Measurements from ENCODE around the gene ABLIM3.
"Not testable (repeated sequence)": the region's sequence is repeated elsewhere in the genome, so short reads cannot be mapped to it uniquely, and the experiment has no call there.

ABLIM3 gene

DNA sequence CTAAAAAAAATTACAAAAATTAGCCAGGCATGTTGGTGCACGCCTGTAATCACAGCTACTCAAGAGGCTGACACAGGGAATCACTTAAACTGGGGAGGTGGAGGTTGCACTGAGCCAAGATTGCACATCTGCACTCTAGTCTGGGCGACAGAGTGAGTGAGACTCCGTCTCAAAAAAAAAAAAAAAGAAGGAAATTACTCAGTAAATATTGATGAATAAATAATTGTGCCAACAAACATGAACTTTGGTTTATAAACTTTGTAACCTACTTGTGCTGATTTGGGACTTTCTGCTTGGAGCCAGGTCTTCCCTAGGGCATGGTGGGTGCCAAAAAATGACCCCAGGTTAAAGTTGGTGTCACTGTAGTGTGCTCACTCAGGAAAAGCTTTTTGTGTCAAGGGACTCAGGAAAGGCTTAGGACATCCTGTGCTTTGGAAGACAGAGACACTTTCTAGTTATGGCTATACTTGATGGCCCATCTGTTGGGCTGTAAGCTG lies 19.0 kb downstream of the ABLIM3 start:
- no peak for DNase-seq

DNA sequence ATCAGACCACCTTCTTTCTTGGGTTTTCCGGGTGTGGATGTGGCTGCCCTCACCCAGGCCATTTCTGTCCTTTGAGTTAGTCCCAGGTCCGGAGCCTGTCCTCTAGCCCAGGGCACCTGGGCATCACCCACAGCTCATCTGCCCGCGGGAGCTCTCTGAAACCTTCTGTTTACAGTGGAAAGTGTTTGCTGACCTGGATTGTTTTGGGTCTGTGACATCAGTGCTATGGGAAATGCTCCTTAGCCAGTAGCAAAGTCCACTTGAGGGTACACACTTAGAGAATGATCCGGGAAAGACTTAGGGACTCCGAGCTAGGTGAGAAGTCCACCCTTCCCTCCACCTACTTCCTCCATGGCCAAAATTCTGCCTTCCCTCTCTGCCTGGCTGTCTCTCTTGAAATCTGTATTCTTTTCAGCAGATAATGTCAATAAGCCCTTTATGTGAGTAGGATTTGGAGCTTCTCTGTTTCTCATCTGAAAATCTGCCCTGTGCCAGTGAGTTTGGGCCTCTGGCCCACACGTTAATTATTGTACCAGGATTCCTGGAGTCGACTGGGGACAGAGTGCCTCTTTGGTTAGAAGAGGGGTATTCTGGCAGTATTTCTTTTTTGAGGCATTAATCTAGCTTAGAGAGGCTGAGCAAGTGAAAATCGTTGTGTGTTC lies 19.9 kb downstream of the ABLIM3 start:
- no peak for DNase-seq

DNA sequence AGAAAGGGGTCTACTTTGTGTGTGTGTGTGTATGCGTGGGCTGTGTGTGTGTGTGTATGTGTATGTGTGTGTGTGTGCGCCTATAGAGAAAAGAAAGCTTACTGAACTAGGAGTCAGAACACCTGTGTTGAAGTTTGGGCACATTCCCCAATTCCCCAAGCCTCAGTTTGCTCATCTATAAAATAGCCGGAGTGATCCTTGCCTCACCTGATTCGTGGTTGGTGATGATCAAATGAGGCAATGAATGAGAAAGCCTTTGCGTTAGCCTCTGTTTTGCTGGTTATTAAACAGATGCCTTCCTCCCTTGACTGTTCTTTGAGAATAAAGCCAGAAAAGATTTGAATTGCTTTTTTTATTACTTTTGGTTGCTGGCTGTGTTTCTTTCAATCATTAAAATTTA lies 20.6 kb downstream of the ABLIM3 start:
- DNase-seq: no peak

DNA sequence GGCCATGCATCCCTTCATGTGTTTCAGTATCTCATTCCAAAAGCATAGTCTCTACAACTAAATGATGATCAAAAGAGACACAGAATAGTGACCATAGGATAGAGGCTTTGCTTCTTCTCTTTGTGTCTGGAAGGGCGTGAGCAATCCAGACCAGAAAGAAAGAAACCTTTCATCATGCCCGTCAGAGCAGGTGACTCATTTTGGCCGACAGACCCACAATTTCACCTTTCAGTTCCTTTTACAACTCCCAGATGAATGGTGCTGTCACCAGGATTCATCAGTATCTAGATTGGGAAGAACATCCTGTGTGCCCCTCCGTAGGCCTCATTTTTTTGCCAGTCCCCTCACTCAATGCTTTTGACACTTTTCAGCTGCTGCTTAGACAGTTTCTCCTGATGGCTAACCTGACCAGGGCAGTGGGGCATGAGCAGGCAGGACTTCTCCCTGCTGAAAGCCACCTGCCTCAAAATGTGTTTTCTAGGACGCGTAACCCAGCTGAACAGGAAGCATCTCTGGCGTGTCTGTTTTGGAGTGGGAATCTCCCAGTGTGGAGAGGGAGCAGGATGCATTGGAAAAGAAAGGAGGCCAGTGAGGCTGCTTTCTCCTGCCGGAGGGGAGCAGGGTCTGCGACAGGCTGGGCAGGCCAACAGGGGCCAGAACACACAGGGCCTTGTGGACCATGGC lies 21.2 kb downstream of the ABLIM3 start:
- no peak for DNase-seq

DNA sequence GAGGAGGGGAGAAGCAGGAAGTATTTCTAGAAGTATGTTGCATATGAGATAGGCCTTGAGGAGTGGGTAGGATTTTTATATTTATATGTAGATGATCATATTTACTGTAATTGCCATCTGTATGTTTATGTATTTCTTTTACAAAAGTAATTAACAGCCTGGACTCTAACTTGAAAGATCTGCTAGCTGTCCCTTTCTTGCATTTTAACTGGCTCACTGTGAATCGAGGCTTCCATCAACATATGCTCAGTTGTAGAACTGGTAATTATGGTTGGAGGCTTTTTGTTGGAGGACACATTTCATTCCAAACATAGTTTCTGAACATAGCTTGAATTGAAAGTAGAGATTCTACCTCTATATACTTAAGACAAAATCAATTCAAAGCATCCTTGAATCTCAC lies 23.4 kb downstream of the ABLIM3 start:
- DNase-seq: no peak

DNA sequence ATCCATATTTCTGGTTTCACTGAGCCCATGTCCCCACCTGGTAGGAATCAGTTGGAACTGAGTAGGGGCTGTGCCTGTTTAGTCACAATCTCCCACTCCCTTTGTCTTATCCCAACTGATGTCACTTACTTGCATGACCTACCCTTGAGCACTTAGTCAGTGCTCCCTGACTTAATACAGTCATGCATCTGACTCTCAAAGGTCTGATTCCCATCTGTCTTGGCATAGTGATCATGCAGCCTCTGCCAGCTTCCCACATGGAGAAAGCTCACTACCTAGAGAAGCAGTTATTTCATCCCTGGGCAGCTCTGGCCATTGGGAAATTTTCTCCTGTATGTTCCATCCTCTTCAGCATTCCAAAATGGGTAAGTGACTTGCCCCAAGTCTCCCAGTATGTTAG lies 24.8 kb downstream of the ABLIM3 start:
- no peak for DNase-seq

DNA sequence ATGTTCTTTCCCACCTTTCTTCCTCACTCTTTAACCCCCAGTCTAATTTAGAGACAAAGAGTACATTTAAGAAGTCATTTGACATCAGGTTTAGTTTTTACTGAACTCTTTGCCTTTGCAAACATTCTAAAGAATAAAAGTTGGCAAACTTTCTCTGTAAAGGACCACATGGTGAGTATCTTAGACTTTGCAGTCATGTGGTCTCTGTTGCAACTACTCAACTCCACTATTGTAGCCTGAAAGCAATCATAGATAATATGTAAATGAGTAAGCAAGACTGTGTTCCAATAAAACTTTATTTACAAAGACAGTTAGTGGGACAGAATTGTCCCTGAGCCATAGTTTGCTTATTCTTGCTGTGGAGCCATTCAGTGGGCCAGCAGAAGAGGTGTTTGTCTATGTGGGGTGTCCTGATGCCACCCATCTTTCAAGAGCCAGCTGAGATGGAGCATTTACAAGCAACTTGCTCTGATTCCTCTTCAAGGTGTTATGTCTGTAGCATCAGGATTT lies 25.4 kb downstream of the ABLIM3 start:
- no peak for DNase-seq

DNA sequence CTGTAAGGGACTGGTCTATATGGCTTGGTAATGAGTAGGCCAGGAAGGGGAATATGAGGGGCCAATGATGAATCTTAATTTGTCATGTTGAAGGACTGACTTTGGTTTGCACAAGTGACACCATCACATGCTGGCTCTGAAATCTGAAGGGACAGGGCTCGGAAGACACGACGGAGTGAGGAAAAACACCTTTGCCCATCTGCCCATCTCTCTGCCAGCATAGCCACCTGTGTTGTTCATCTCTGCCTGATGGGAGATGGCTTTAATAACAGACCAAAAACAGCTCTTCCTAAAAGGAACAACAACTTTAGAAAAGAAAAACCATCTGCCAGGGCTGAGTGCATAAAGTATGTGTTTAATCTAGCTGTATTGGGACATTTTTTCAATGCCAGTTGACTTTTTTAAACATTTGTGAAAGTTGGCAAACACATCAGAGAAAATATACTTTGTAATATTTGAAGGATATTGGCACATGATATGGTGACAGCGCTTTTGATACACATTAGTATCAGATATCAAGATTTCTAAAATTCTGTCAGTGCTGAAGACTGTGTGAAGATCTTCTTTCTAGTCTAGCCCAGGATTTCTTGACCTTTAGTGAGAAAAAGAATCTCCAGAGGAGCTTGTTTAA lies 27.1 kb downstream of the ABLIM3 start:
- DNase-seq: no peak

DNA sequence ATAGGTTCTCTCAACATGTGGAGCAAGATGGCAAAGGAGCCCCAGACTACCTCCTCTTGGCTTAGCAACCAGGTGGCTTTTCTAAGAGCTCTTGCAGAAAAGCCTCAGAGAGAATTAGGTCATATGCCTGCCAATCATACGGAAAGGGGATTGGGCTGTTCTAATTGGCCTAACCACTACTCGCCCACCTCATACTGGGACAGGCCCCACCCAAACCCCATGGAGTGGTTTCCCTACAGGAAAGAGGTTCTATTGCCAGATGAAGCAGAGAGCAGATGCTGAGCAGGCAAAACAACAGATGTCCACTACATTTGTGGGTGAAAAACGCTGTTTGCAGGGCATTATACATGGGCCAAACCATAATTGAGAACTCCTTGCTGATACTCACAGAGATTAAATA lies 29.0 kb downstream of the ABLIM3 start:
- no peak for DNase-seq

DNA sequence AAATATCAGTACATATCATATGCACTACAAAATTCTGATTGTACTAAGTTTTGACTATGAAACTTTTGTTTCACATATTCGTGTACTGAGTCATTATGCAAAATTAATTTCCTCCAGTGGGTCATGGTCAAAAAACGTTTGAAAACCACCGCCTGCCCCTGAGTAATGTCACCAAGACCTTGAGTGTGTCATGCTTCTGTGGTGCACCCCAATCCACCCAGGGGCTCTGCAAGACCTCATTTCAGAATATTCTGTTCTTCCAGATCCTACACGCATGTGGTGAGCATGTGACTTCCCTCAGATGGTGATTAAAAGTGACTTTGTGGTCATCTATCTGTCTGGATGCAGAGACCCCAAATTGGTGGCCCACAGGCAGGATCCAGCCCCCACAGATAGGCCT lies 31.0 kb downstream of the ABLIM3 start:
- peak; percentile 7 to 29 for DNase-seq

DNA sequence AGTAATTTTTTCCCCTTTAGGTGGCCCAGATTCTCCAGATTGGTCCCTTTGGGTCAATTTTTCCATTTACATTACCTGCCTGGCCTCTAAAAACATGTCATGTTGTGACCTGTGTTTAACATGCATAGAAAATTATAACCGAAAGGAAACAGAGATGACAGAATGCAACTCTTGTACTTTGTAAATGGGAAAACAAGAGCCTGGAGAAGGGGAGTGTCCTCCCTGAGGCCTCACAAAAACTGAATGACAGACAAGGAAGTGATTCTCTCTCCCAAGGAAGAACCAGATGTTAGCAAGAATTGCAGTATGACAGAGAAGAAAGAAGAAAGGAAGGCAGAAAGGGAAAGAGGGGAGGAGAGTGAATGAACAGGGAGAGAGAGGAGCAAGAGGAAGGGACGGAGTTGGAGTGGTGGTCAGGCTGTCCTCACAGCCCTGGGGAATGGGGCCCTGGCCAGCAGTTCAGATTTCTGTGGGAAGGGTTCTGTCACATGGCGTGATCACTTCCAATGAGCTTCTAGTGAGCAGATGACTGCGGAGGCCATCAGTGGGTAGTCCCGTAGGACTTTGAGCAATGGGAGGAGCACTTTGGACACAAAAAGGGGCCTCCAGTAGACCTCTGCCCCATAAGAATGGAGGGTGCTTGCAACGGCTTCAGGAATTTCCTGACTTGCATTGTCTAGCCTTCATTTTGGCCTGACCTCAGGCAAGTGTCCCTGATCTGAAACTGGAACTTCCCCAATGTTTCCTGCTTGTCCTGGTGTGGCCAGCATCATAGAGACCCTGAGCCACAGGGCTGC lies 31.6 kb downstream of the ABLIM3 start:
- no peak for DNase-seq

DNA sequence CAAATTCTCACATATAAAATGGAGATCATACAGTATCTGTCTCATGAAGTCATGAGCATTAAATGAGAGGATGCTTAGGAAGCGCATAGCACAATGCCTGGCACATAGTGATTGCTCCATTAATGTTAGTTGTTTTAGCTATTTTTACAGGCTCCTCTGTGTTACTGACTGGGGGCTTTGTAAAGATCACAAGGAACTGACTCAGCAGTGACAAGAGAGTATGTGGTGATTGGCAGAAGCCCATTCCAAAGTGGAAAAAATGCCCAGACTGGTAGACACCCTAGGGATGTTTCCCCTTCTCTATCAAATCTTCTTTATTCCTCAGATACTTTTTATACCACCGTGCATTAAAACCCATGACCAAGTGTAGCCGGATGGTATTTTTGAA lies 33.5 kb downstream of the ABLIM3 start:
- no peak for DNase-seq

DNA sequence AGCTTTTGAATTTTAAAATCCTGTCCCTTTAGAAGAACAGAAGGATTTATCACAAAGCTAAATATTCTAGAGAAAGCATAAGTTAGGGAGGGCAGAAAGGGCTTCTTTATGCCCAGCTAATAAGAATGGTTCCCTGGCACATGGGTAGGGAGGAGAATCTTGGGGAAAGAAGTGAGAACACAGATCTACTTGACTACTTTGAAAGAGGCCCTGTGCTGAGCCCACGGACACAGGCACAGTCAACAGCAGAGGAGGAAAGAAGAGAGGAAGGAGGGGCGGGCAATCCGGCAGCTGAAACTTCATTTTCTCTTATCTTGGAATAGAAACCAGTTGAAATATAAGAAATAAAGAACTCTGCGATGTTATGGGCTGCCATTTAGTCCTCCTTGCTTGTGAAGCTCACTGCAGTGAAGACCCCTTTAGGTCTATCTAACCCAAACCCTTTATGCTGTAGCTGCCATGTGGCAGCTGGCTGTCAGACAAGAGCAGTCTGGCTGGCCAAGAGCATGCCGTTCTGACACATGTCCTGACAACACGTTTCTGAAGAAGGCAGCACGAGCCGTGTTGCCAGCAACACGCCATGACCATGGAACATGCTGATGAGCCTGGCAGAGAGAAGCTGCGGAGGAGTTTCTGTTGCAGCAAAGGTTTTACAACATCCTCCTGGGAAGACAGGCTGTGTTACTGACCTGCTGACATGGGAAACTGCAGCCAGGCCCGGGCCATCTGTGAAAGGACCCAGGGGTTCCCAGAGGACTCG lies 34.2 kb downstream of the ABLIM3 start:
- no peak for DNase-seq

DNA sequence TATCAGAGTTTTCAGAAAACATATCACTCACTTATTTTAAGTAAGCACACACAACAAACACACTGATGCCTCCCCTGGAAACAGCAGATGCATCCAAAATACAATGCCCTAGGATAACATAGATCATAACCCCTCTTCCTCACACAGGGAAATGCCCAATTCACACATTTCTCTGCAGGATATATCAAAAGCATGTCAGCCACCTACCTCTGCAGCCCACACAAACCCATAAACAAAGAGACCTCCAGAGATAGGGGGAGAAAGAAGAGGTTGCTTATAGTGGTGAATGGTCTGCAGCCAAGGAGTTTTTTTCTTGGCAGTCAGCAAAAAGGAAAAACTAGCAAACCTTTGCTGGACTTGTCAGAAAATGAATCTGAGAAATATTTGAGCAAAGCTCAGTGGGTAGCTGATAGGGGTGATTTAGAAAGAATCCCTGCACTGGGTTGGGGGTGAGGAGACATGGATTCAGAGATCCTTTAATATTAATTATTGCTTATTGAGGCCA lies 36.1 kb downstream of the ABLIM3 start:
- no peak for DNase-seq

DNA sequence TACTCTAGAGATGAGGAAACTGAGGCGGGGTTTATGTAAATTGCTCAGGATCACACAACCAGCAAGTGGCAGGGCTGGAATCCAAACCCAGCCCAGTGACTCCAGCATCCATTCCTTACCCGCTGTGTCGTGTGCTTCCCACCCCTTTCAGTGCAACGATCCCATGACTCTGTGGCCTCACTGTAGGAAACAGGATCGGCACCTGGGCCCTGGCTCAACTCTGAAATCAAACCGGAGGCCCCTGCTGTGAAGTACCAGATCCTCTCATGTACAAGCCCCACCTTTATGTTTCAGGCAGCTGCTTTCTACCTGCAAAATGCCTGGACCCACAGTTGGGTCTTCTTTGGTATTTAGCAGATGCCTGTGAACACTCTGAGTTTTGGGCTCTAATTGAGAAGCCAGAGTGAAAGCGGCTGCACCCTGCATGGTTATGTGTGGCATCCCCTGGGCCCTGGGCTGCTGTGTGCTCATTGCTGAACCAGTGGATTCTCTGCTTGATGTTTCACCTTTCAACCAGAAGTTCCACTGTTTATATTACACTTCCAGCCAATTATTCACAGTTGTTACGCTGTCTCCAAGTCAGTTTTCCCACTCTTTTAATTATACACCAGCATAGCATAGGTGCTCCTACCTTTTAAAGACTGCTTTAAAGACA lies 36.7 kb downstream of the ABLIM3 start:
- DNase-seq: no peak

DNA sequence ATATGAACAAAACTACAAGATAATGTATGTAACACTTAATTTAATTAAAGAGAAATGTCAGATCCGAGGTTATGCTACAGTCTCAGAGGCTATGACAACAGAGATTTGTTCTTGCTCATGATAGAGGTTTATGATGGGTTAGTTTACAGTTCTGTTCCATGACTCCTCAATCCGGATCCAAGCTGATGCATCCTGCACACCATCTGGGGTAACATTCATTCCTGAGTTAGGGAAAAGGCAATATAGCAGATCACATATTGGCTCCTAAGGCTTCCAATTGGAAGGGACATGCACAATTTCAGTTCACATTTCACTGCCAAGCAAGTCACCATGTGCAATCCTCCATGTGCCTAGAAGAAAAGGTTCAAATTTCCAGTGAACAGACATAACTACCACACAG lies 40.4 kb downstream of the ABLIM3 start:
- no peak for DNase-seq

DNA sequence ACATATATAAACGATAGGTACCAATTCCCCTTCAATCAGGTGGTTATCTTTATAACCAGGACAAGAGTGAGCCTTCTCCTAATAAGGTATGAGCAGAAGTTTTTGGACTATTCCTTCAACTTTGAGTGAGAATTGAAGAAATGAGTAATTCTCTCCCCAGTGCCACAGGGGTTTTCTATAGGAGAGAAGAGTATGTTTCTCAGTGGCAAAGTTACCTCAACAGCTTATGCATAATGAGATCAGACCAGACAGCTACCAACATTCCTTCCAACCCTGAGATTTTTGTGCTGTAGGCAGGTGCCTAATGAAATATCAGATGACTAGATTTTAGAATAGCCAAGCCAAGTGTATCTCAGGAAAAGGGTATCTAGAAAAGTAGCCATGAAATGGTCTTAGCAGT lies 40.9 kb downstream of the ABLIM3 start:
- no peak for DNase-seq

DNA sequence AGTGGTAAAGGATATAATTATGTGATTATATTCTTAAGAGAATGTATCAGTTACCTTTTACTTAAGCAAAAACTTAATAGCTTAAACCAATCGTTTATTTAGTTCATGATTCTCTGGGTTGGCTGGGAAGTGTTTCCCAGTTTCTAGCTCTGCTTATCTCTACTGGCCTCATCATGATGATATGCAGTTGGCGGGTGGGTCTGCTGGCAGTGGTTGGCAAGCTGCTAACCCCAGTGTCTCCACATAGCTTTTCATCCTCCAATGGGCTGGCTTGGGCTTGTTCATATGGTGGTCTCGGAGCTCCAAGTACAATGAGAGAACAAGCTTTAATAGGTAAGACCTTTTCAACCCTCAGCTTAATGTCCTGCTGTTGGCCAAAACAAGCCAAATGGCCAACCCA lies 43.8 kb downstream of the ABLIM3 start:
- DNase-seq: no peak

DNA sequence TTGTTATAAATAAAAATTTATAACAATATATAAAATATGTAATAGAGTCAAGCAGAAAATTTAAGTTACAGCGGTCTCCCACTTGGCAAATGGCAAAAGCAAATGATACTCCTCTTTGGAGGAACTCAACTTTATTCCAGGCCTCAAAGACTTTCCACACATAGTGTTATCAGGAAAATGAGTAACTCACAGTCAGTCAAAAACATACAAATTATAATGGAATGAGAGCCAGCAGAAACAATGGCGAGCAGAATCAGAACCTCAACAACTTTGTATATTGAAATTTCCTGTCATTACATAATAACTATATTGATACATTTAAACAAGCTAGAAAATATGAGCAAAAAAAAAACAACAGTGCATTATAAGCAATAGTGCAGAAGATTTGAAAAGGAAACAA lies 45.2 kb downstream of the ABLIM3 start:
- no peak for DNase-seq

DNA sequence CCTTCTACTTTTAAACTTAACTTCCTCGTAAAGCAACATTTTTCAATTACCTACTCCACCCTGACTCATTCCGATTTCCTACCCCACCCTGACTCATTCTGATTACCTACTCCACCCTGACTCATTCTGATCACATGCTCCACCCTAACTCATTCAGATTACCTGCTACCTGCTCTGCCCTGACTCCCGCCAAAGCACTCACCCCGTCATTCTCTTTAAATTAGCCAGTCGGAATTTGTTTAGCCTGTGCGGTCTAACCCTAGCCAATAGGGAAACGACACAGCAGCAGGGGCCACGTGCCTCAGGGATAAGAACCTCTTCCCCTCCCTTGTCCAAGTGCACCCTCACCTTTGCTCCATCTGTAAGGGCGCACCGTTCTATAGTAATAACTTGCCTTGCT lies 46.3 kb downstream of the ABLIM3 start:
- DNase-seq: not testable (repeated sequence)

DNA sequence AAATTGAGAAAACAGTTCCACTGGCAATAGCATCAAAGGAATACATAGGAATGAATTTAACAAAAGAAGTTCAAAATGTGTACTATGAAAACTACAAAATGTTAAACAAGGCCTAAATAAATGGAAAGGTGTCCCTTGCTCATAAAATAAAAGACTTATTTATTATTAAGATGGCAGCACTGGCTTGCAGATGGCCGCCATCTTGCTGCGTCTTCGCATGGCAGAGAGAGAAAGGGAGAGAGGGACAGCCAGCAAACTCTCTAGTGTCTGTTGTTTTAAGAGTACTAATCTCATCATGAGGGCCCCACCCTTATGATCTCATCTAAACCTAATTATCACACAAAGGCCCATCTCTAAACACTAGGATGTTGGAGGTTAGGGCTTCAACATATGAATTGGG lies 47.1 kb downstream of the ABLIM3 start:
- DNase-seq: no peak
